CD14-positive monocyte (primary cell): ENCODE data around the gene TANC1. TPM values are rescaled to one million over a fixed set of nuclear protein-coding genes. Genes with fewer than 3 reads are reported as not detected.

Source experiments
- DNase-seq, 3 donors: peaks; one replicate each; pipeline ENCODE4 v3.0.0-alpha.2; 2011 to 2022
- H2AFZ ChIP-seq: 2 replicates; pipeline ENCODE4 v1.6.0; 2012; ENCODE audit warnings: mild to moderate bottlenecking, low read depth, low read length, inconsistent platforms; ENCODE audit not compliant: insufficient read depth, poor library complexity, severe bottlenecking
- H3K27ac ChIP-seq, 2 donors: 1 replicate in 1 of 2; 2 replicates in 1 of 2; pipeline ENCODE4 v1.5.1; 2012 to 2013; ENCODE audit warnings: low read length in 2 of 2, control low read depth in 1 of 2, inconsistent platforms in 1 of 2, low read depth in 1 of 2, mild to moderate bottlenecking in 1 of 2
- H3K27me3 ChIP-seq, 2 donors: one replicate each; pipeline versions ENCODE4 v1.6.0 to v1.6.1; 2011 to 2013; ENCODE audit warnings: low read length in 2 of 2; ENCODE audit not compliant: control insufficient read depth in 2 of 2, insufficient read depth in 2 of 2
- H3K36me3 ChIP-seq, 2 donors: replicated peaks in 1 of 2; 1 replicate in 1 of 2; 2 replicates in 1 of 2; pipeline versions ENCODE4 v1.5.1 to v1.6.1; 2012 to 2013; ENCODE audit warnings: low read length in 2 of 2, control low read depth in 1 of 2, inconsistent platforms in 1 of 2, mild to moderate bottlenecking in 1 of 2; ENCODE audit not compliant: insufficient read depth in 2 of 2, control insufficient read depth in 1 of 2
- H3K4me1 ChIP-seq, 2 donors: 1 replicate in 1 of 2; 2 replicates in 1 of 2; pipeline versions ENCODE4 v1.5.1 to v1.6.1; 2012 to 2013; ENCODE audit warnings: low read length in 2 of 2, control low read depth in 1 of 2, inconsistent platforms in 1 of 2, mild to moderate bottlenecking in 1 of 2, moderate library complexity in 1 of 2; ENCODE audit not compliant: insufficient read depth in 2 of 2, control insufficient read depth in 1 of 2
- H3K4me2 ChIP-seq: replicated peaks from 2 replicates; pipeline ENCODE3; 2012; ENCODE audit warnings: low read length, moderate library complexity, mild to moderate bottlenecking; ENCODE audit not compliant: poor library complexity, severe bottlenecking; ENCODE audit errors: extremely low read depth
- H3K4me3 ChIP-seq, 3 experiments: fragments of 200-600 bp in 1 of 3; sonication (generic) in 1 of 3; replicated peaks in 1 of 3; 1 replicate in 2 of 3; 2 replicates in 1 of 3; pipeline ENCODE4 v1.5.1; 2011 to 2013; ENCODE audit warnings: low read length in 3 of 3, mild to moderate bottlenecking in 3 of 3, control low read depth in 2 of 3, low read depth in 2 of 3, inconsistent platforms in 1 of 3, moderate library complexity in 1 of 3
- H3K79me2 ChIP-seq: 2 replicates; pipeline ENCODE4 v1.6.0; 2012; ENCODE audit warnings: mild to moderate bottlenecking, control low read depth, inconsistent platforms, low read length, moderate library complexity; ENCODE audit not compliant: insufficient read depth
- H3K9ac ChIP-seq: 2 replicates; pipeline ENCODE4 v1.6.0; 2017; ENCODE audit warnings: low read length, mild to moderate bottlenecking; ENCODE audit not compliant: insufficient read depth, poor library complexity, severe bottlenecking
- H3K9me3 ChIP-seq, 2 donors: replicated peaks in 1 of 2; 1 replicate in 1 of 2; 2 replicates in 1 of 2; pipeline versions ENCODE4 v1.5.1 to v1.6.1; 2012 to 2013; ENCODE audit warnings: low read length in 2 of 2, control low read depth in 1 of 2; ENCODE audit not compliant: control insufficient read depth in 1 of 2, insufficient read depth in 1 of 2
- H4K20me1 ChIP-seq: 2 replicates; pipeline ENCODE4 v1.6.0; 2012; ENCODE audit warnings: mild to moderate bottlenecking, low read length, control low read depth, moderate library complexity; ENCODE audit not compliant: insufficient read depth
- H3K27ac Mint-ChIP-seq, 7 donors: one replicate each; pipeline ENCODE4 v1.8.0; 2020; ENCODE audit warnings: mild to moderate bottlenecking in 7 of 7, mixed read lengths in 7 of 7, moderate library complexity in 6 of 7, inconsistent platforms in 2 of 7
- H3K27me3 Mint-ChIP-seq, 3 donors: one replicate each; pipeline ENCODE4 v1.8.0; 2021 to 2022; ENCODE audit warnings: low read depth in 3 of 3, mild to moderate bottlenecking in 3 of 3, mixed read lengths in 3 of 3, moderate library complexity in 3 of 3, inconsistent platforms in 1 of 3
- H3K36me3 Mint-ChIP-seq, 2 donors: one replicate each; pipeline ENCODE4 v1.8.0; 2020; ENCODE audit warnings: mixed read lengths in 2 of 2, inconsistent platforms in 1 of 2, mild to moderate bottlenecking in 1 of 2
- H3K4me1 Mint-ChIP-seq: one replicate; pipeline ENCODE4 v1.8.0; 2020; ENCODE audit warnings: mild to moderate bottlenecking, mixed read lengths
- H3K4me3 Mint-ChIP-seq, 2 donors: one replicate each; pipeline ENCODE4 v1.8.0; 2020; ENCODE audit warnings: mild to moderate bottlenecking in 2 of 2, mixed read lengths in 2 of 2, moderate library complexity in 1 of 2
- H3K9me3 Mint-ChIP-seq, 7 donors: one replicate each; pipeline ENCODE4 v1.8.0; 2020 to 2022; ENCODE audit warnings: mixed read lengths in 7 of 7, mild to moderate bottlenecking in 6 of 7, moderate library complexity in 6 of 7, inconsistent platforms in 2 of 7
- WGBS: methylation state at CpG from one replicate; pipeline ENCODE4 v1.1.5; 2013; ENCODE audit warnings: missing lambda C conversion rate; ENCODE audit not compliant: insufficient coverage; 5-methylcytosine and 5-hydroxymethylcytosine counted together
- intact Hi-C, 2 donors: fragments of 100-400 bp; cut with micrococcal nuclease; formaldehyde crosslinking; loops; one replicate each; pipeline versions ENCODE4 v1.15.0 to v1.15.1; 2023
- polyA plus RNA-seq, 3 donors: library from polyadenylated mRNA; depleted of rRNA in 1 of 3; unstranded in 2 of 3; stranded (reverse) in 1 of 3; fragments of 300-500 nt in 2 of 3; fragments of >200 nt in 1 of 3; fragmentation: Illumina TruSeq in 2 of 3; gene quantifications; 1 replicate in 2 of 3; 2 replicates in 1 of 3; pipeline ENCODE4 v1.2.3, GENCODE V29; 2012 to 2021
- TF ChIP-seq, protein P1 (sequence below): fragments of 200-600 bp; IDR thresholded peaks from one replicate; pipeline ENCODE4 v1.8.0; 2022; ENCODE audit warnings: antibody characterized with exemption, mild to moderate bottlenecking

The TANC1 gene
- polyA plus RNA-seq, 3 donors = 0.04 TPM; not detected in 2

DNA sequence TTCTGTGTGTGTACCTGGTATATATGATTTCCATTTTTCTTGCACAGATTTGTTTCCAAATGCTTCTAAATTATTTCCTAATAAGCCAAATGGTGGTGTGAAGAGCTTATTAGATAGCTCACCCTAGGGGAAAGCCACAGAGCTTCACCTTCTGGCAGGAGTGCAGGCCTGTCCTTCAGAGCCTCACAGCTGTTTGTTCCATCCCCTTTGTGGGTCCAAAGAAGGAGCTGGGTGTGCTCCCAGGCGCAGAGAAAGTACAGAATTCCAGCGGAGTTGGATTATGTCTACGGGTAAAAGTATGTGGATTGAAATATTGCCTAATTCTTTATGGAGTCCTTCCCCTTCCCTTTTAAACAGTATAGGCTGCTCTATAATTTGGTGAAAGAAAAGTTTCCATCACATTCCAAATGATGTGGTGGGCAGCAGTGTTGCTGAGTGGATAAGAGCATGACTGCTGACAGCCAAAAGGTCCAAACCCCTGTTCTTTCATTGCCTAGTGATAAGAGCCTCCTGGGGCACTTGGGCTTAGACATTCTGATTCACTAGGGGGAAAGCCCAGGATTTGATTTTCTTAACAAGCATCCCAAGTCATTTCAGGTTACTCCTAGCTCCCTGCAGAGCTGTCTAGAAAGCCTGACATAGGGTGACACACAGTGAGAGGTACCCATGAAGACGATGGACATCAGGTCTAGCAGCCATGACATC, 231.5 kb downstream of the TANC1 start:
- Histone ChIP-seq H3K79me2 (no peaks in the 10 kb centered on the region), H2AFZ (no peak overlapping the region), H3K27me3 (no peaks in the 10 kb centered on the region), H3K9ac (no peak overlapping the region), H3K27ac (no peak overlapping the region), H3K36me3 (no peaks in the 10 kb centered on the region), H3K4me2 (no peak overlapping the region), H4K20me1 (no peaks in the 10 kb centered on the region), H3K9me3 (no peaks in the 10 kb centered on the region), H3K4me3 (no peak overlapping the region), H3K4me1 (no peaks in the 10 kb centered on the region)
- no peaks in the 10 kb centered on the region for H3K36me3 Mint-ChIP-seq
- intact Hi-C loops = no loop called here
- TF ChIP-seq, protein P1, sequence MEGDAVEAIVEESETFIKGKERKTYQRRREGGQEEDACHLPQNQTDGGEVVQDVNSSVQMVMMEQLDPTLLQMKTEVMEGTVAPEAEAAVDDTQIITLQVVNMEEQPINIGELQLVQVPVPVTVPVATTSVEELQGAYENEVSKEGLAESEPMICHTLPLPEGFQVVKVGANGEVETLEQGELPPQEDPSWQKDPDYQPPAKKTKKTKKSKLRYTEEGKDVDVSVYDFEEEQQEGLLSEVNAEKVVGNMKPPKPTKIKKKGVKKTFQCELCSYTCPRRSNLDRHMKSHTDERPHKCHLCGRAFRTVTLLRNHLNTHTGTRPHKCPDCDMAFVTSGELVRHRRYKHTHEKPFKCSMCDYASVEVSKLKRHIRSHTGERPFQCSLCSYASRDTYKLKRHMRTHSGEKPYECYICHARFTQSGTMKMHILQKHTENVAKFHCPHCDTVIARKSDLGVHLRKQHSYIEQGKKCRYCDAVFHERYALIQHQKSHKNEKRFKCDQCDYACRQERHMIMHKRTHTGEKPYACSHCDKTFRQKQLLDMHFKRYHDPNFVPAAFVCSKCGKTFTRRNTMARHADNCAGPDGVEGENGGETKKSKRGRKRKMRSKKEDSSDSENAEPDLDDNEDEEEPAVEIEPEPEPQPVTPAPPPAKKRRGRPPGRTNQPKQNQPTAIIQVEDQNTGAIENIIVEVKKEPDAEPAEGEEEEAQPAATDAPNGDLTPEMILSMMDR = no peak
- H3K4me1 Mint-ChIP-seq = no peaks in the 10 kb centered on the region
- no peak overlapping the region for H3K4me3 Mint-ChIP-seq
- H3K27ac Mint-ChIP-seq = peak overlapping the region in 1 of 7 donors; percentile 12
- no peak for DNase-seq
- H3K9me3 Mint-ChIP-seq = no peaks in the 10 kb centered on the region
- no CpG with 5 or more reads among the region's 4 CpGs for WGBS
- no peaks in the 10 kb centered on the region for H3K27me3 Mint-ChIP-seq

DNA sequence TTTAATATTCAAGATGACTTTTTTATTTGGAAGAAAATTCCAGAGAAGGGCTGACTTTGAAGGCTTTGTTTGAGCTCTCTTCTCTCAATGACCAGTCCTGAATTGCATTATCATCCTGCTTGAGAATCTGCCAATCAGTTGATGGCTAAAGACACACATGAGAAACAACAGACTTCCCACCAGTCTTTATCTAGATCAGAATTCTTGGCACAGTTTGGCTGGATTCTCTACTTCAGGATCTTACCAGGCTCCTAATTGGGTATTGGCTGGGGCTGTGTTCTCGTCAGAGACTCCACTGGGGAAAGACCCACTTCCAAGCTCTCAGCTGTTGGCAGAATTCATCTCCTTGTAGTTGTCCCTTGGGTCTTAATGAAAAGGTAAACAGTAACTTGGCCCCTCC, 232.1 kb downstream of the TANC1 start:
- Histone ChIP-seq H4K20me1 (no peaks in the 10 kb centered on the region), H3K4me3 (no peak overlapping the region), H3K79me2 (no peaks in the 10 kb centered on the region), H3K9me3 (no peaks in the 10 kb centered on the region), H3K36me3 (no peaks in the 10 kb centered on the region), H3K4me1 (no peaks in the 10 kb centered on the region), H3K4me2 (no peak overlapping the region), H3K9ac (no peak overlapping the region), H3K27ac (no peak overlapping the region), H2AFZ (no peak overlapping the region), H3K27me3 (no peaks in the 10 kb centered on the region)
- TF ChIP-seq, protein P1 = no peak
- H3K4me3 Mint-ChIP-seq = no peak overlapping the region
- intact Hi-C loops = no loop called here
- peaks cover 0 to 2% (median 0%) of the 10 kb centered on the region in 3 donors for H3K27me3 Mint-ChIP-seq
- no peaks in the 10 kb centered on the region for H3K4me1 Mint-ChIP-seq
- WGBS = no CpG with 5 or more reads among the region's 1 CpG
- H3K36me3 Mint-ChIP-seq = no peaks in the 10 kb centered on the region
- H3K9me3 Mint-ChIP-seq = no peaks in the 10 kb centered on the region
- no peak overlapping the region for H3K27ac Mint-ChIP-seq
- DNase-seq = no peak
